HG03521 (cell line): ENCODE measurements around the gene PNPLA5.
A peak's percentile ranks its signal among the peaks of the same experiment; 100 is the strongest.

ENCODE experiments used
- ATAC-seq: cut with Tn5 transposase; IDR thresholded peaks from one replicate; pipeline ENCODE4 v1.9.1; 2021; ENCODE audit warnings: mild to moderate bottlenecking, moderate library complexity; ENCODE audit not compliant: unreplicated experiment

The PNPLA5 gene

GRCh38 chr22:43901976-43902643 lies 10.3 kb upstream of the PNPLA5 start:
- no peak for ATAC-seq

GRCh38 chr22:43900206-43900605 lies 8.4 kb upstream of the PNPLA5 start:
- no peak for ATAC-seq

GRCh38 chr22:43897751-43898261 lies 6.0 kb upstream of the PNPLA5 start:
- no peak for ATAC-seq

- no peak for ATAC-seq
Observed at GRCh38 chr22:43895986-43896645, 4.3 kb upstream of the PNPLA5 start.

GRCh38 chr22:43894122-43894521 lies 2.3 kb upstream of the PNPLA5 start:
- no peak for ATAC-seq

GRCh38 chr22:43893266-43893665 lies 1.5 kb upstream of the PNPLA5 start:
- no peak for ATAC-seq

GRCh38 chr22:43892183-43892894 lies 526 bp upstream of the PNPLA5 start:
- ATAC-seq: no peak

GRCh38 chr22:43890901-43891331 lies 897 bp downstream of the PNPLA5 start:
- no peak for ATAC-seq

GRCh38 chr22:43889860-43890253 lies 2.0 kb downstream of the PNPLA5 start:
- ATAC-seq: no peak

- no peak for ATAC-seq
Observed at GRCh38 chr22:43889201-43889859, 2.5 kb downstream of the PNPLA5 start.

GRCh38 chr22:43888740-43889139 lies 3.1 kb downstream of the PNPLA5 start:
- ATAC-seq: no peak

- ATAC-seq: no peak
Observed at GRCh38 chr22:43887391-43887790, 4.4 kb downstream of the PNPLA5 start.

- no peak for ATAC-seq
Observed at GRCh38 chr22:43886231-43886630, 5.6 kb downstream of the PNPLA5 start.

- no peak for ATAC-seq
Observed at GRCh38 chr22:43885786-43886185, 6.0 kb downstream of the PNPLA5 start.

- ATAC-seq: no peak
Observed at GRCh38 chr22:43885319-43885671, 6.5 kb downstream of the PNPLA5 start.

GRCh38 chr22:43884600-43885318 lies 7.1 kb downstream of the PNPLA5 start:
- ATAC-seq: peak; percentile 57

GRCh38 chr22:43883719-43884415 lies 7.9 kb downstream of the PNPLA5 start:
- ATAC-seq: no peak

GRCh38 chr22:43883012-43883661 lies 8.7 kb downstream of the PNPLA5 start:
- no peak for ATAC-seq

GRCh38 chr22:43882122-43882767 lies 9.6 kb downstream of the PNPLA5 start:
- no peak for ATAC-seq
